Measurements from ENCODE around the gene HOXC9.

- TF ChIP-seq CTCF (conservative IDR thresholded peaks at IDR 0.05; ENCODE audit: low read length) (no peak), EZH2phosphoT487 (IDR thresholded peaks at IDR 0.05; ENCODE audit: borderline replicate concordance) (no peak)
Measured at GRCh38 chr12:54033980-54034784, 34.2 kb downstream of the HOXC9 start.

Measured in Loucy (cell line).